Tibial nerve (tissue), 4 donors: ENCODE measurements around the gene DCXR.

Source experiments
- EP300 ChIP-seq, 2 donors: sonication (generic); formaldehyde crosslinking; IDR thresholded peaks; one replicate each; pipeline ENCODE4 v1.6.1; 2017; ENCODE audit warnings: antibody characterized with exemption in 2 of 2, mild to moderate bottlenecking in 1 of 2
- TF ChIP-seq, protein P1 (sequence below), 5 experiments: fragments of 200-600 bp in 3 of 5; fragments of 450-650 bp in 2 of 5; sonication (generic) in 3 of 5; IDR thresholded peaks; one replicate each; pipeline ENCODE4 v1.5.1; 2016 to 2019; ENCODE audit warnings: antibody characterized with exemption in 5 of 5, mild to moderate bottlenecking in 3 of 5, moderate library complexity in 2 of 5

- TF ChIP-seq, protein P1, sequence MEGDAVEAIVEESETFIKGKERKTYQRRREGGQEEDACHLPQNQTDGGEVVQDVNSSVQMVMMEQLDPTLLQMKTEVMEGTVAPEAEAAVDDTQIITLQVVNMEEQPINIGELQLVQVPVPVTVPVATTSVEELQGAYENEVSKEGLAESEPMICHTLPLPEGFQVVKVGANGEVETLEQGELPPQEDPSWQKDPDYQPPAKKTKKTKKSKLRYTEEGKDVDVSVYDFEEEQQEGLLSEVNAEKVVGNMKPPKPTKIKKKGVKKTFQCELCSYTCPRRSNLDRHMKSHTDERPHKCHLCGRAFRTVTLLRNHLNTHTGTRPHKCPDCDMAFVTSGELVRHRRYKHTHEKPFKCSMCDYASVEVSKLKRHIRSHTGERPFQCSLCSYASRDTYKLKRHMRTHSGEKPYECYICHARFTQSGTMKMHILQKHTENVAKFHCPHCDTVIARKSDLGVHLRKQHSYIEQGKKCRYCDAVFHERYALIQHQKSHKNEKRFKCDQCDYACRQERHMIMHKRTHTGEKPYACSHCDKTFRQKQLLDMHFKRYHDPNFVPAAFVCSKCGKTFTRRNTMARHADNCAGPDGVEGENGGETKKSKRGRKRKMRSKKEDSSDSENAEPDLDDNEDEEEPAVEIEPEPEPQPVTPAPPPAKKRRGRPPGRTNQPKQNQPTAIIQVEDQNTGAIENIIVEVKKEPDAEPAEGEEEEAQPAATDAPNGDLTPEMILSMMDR (IDR thresholded peaks at IDR 0.05): no peak
- no peak for TF ChIP-seq EP300 (IDR thresholded peaks at IDR 0.05)
Observed at GRCh38 chr17:82005701-82006348, 31.7 kb downstream of the DCXR start.
